ENCODE measurements around the gene GOLGA8N.

The GOLGA8N gene

DNA sequence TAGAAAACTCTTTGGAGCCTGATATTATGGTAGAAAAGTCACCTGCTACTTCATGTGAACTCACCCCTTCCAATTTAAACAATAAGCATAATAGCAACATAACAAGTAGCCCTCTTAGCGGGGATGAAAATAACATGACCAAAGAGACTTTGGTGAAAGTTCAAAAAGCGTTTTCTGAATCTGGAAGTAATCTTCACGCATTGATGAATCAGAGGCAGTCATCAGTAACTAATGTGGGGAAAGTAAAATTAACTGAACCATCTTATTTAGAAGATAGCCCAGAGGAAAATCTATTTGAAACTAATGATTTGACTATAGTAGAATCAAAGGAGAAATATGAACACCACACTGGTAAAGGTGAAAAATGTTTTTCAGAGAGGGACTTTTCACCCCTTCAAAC lies 43.2 kb downstream of the GOLGA8N start:
- H3K9me3 ChIP-seq (ENCODE audit: low read depth, low read length): no peaks in the 10 kb centered on the region
- H3K9ac ChIP-seq (ENCODE audit: insufficient read length): no peak overlapping the region
- no peak overlapping the region for H3K4me3 ChIP-seq
- no peak for DNase-seq (ENCODE audit: low read depth, low spot score)
- no peak overlapping the region for H3K27ac ChIP-seq
- H3K36me3 ChIP-seq (ENCODE audit: insufficient read depth, low read length): peaks cover 73% of the 10 kb centered on the region
- no peak for TF ChIP-seq POLR2AphosphoS5 (IDR thresholded peaks at IDR 0.05; ENCODE audit: borderline replicate concordance, low read depth, low read length)
- TF ChIP-seq FOXP2 (optimal IDR thresholded peaks at IDR 0.05; ENCODE audit: control extremely low read depth, extremely low read length, insufficient read depth): no peak
- no peak for TF ChIP-seq EZH2 (IDR thresholded peaks at IDR 0.05)

DNA sequence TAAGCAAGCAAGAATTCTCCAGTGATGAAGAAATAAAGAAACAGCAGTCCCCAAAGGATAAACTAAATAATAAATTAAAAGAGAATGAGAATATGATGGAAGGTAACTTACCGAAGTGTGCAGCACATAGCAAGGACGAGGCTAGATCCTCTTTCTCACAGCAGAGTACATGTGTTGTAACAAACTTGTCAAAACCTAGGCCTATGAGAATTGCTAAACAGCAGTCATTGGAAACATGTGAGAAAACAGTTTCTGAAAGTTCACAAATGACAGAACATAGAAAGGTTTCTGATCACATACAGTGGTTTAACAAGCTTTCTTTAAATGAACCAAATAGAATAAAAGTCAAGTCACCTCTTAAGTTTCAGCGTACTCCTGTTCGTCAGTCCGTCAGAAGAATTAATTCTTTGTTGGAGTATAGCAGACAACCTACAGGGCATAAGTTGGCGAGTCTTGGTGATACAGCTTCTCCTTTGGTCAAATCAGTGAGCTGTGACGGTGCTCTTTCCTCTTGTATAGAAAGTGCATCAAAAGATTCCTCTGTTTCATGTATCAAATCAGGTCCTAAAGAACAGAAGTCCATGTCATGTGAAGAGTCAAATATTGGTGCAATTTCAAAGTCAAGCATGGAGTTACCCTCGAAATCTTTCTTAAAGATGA lies 43.8 kb downstream of the GOLGA8N start:
- H3K9ac ChIP-seq (ENCODE audit: insufficient read length): no peak overlapping the region
- no peak overlapping the region for H3K4me3 ChIP-seq
- H3K27ac ChIP-seq: no peak overlapping the region
- TF ChIP-seq FOXP2 (optimal IDR thresholded peaks at IDR 0.05; ENCODE audit: control extremely low read depth, extremely low read length, insufficient read depth) (no peak), EZH2 (IDR thresholded peaks at IDR 0.05) (no peak), POLR2AphosphoS5 (IDR thresholded peaks at IDR 0.05; ENCODE audit: borderline replicate concordance, low read depth, low read length) (no peak)
- no peak for DNase-seq (ENCODE audit: low read depth, low spot score)
- H3K36me3 ChIP-seq (ENCODE audit: insufficient read depth, low read length): peaks cover 73% of the 10 kb centered on the region
- no peaks in the 10 kb centered on the region for H3K9me3 ChIP-seq (ENCODE audit: low read depth, low read length)

DNA sequence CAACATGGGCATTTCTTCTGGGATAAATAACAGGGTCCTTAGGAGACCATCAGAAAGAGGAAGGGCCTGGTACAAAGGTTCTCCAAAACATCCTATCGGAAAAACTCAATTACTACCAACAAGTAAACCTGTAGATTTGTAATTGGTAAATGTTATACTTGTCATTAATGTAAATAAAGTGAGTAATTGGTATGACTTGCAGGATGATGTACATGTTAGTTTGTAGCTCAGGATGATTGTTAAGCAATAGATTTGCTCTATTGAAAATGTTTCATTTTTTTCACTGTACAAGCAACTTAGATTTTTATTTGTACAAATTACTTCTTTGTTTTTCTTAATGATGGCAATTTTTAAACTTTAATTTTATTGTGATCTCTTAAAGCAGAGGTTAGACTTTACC lies 44.4 kb downstream of the GOLGA8N start:
- H3K9ac ChIP-seq (ENCODE audit: insufficient read length): no peak overlapping the region
- no peaks in the 10 kb centered on the region for H3K9me3 ChIP-seq (ENCODE audit: low read depth, low read length)
- H3K36me3 ChIP-seq (ENCODE audit: insufficient read depth, low read length): peaks cover 71% of the 10 kb centered on the region
- no peak overlapping the region for H3K27ac ChIP-seq
- TF ChIP-seq POLR2AphosphoS5 (IDR thresholded peaks at IDR 0.05; ENCODE audit: borderline replicate concordance, low read depth, low read length) (no peak), FOXP2 (optimal IDR thresholded peaks at IDR 0.05; ENCODE audit: control extremely low read depth, extremely low read length, insufficient read depth) (no peak), EZH2 (IDR thresholded peaks at IDR 0.05) (no peak)
- H3K4me3 ChIP-seq: no peak overlapping the region
- no peak for DNase-seq (ENCODE audit: low read depth, low spot score)

DNA sequence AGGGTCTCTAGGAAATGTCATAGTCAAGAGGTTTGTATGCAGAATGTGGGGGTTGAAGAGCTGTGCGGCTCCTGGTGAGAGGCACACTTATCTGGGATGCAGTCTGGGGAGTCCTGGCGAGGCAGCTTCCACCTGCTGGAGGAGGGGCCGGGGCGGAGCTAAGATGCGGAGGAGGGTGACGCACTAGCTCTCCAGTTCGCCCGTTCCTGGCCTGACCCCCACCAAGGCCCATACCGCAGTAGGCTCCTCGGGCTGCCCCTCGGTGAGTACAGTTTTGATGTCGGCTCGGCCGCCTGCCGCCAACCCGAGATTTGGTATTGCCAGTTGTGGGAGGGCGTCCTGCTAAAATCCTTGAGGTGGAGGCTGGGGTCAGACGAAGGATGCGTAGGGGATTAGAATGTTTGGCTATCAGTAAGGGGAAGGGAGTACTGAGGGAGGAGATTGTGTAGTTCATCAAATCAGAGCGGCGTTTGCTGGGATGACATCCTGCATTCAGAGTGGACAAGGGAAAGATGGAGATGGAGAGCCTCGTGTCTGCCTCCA lies 48.3 kb downstream of the GOLGA8N start, which contains the start of gene SCG5:
SCG5 (plus strand) TSS at position 194 of the 543 bp plus-strand sequence. CDS start 1,883 bp downstream, outside the sequence.
- Histone ChIP-seq H3K4me3 (no peak within 1 kb of the TSS), H3K9ac (ENCODE audit: insufficient read length) (no peak within 1 kb of the TSS), H3K36me3 (ENCODE audit: insufficient read depth, low read length) (peaks cover 32% of the 10 kb centered on the region), H3K27ac (no peak within 1 kb of the TSS), H3K9me3 (ENCODE audit: low read depth, low read length) (no peaks in the 10 kb centered on the region)
- no peak for TF ChIP-seq POLR2AphosphoS5 (IDR thresholded peaks at IDR 0.05; ENCODE audit: borderline replicate concordance, low read depth, low read length)
- TF ChIP-seq EZH2 (IDR thresholded peaks at IDR 0.05): no peak
- TF ChIP-seq FOXP2 (optimal IDR thresholded peaks at IDR 0.05; ENCODE audit: control extremely low read depth, extremely low read length, insufficient read depth): no peak
- DNase-seq (ENCODE audit: low read depth, low spot score): no peak

DNA sequence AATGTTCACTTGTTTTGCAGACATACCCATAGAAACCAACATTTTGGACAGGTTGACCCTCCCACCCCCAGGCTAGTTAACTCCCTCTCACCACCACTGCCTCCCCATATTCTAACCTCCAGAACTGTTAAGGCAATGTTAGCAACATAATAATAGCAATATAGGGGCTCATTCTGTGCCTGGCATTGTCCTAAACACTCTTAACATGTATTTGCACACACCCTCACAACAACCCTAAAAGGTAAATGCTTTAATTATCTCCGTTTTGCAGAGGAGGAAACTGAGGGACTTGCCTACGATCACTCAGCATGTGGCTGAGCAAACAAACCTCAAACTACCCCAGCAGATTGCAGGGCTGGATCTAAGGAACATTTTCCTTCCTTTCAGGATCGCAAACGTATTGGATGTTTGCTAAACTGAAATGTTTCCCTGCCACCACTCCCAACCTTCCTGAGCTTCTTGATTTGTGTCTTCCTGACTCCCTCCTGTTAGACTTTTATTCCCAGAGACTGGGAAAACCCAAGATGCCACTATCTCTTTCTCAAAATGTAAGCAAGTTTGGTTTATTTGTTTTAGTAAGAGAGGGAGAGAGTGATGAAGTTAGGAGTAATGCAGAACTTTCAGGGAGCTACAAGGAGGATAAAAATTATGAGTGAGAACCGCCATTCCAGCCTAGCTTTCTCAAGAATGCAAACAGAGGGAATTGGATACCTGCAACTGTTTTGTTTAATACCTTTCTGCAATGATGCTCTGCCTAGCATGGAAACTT lies 49.6 kb downstream of the GOLGA8N start:
- DNase-seq (ENCODE audit: low read depth, low spot score): no peak

DNA sequence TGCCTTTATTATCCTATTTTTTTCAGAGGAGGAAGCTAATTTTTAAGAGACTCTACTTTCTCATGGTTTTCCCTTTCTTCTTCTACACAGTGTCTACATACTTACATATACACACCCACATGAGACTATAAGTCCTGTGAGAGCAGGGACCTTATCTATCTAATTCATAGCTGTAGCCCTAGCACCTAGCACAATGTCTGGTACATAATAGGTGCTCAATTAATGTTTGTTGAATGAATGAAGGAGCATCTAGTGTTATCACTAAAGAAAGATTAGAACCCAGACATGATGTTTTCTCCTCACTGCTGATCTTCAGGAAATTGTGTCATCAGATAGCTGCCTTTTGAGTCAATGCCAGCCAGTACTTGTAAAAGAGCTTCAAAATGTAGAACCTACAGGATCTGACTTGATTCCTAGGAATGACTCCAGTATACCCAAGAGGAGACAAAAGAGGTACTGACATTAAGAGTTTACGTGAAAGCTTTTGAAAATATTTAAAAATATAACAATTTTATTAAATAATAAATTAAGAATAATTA lies 50.7 kb downstream of the GOLGA8N start:
- no peak for DNase-seq (ENCODE audit: low read depth, low spot score)
- Histone ChIP-seq H3K4me3 (no peak overlapping the region), H3K27ac (no peak overlapping the region), H3K9me3 (ENCODE audit: low read depth, low read length) (no peaks in the 10 kb centered on the region), H3K36me3 (ENCODE audit: insufficient read depth, low read length) (peaks cover 11% of the 10 kb centered on the region), H3K9ac (ENCODE audit: insufficient read length) (no peak overlapping the region)
- TF ChIP-seq EZH2 (IDR thresholded peaks at IDR 0.05): no peak
- TF ChIP-seq POLR2AphosphoS5 (IDR thresholded peaks at IDR 0.05; ENCODE audit: borderline replicate concordance, low read depth, low read length): no peak
- TF ChIP-seq FOXP2 (optimal IDR thresholded peaks at IDR 0.05; ENCODE audit: control extremely low read depth, extremely low read length, insufficient read depth): no peak

More for the DNA sequence above, 49.6 kb downstream of the GOLGA8N start:
- Histone ChIP-seq H3K36me3 (ENCODE audit: insufficient read depth, low read length) (peaks cover 20% of the 10 kb centered on the region), H3K9me3 (ENCODE audit: low read depth, low read length) (no peaks in the 10 kb centered on the region), H3K9ac (ENCODE audit: insufficient read length) (no peak overlapping the region), H3K4me3 (no peak overlapping the region), H3K27ac (no peak overlapping the region)
- no peak for TF ChIP-seq FOXP2 (optimal IDR thresholded peaks at IDR 0.05; ENCODE audit: control extremely low read depth, extremely low read length, insufficient read depth)
- no peak for TF ChIP-seq POLR2AphosphoS5 (IDR thresholded peaks at IDR 0.05; ENCODE audit: borderline replicate concordance, low read depth, low read length)
- TF ChIP-seq EZH2 (IDR thresholded peaks at IDR 0.05): no peak

DNA sequence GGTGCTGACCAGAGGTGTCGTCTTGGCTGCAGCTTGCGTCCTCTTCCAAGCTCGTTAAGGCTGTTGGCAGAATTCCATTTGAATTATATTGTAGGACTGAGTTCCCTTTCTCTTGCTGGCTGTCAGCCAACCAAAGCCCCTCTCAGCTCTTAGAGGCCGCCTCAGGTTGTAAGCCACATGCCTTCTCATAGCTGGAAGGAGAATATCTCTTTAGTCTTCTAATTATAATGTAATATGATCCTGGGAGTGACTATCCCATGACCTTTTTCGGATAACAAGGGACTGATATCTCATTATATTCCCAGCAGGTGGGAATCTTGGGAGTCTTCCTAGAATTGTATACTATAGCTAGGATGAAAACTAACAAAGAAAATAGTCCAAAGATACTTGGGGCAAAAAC lies 53.0 kb downstream of the GOLGA8N start:
- H3K4me3 ChIP-seq: no peak overlapping the region
- no peaks in the 10 kb centered on the region for H3K36me3 ChIP-seq (ENCODE audit: insufficient read depth, low read length)

DNA sequence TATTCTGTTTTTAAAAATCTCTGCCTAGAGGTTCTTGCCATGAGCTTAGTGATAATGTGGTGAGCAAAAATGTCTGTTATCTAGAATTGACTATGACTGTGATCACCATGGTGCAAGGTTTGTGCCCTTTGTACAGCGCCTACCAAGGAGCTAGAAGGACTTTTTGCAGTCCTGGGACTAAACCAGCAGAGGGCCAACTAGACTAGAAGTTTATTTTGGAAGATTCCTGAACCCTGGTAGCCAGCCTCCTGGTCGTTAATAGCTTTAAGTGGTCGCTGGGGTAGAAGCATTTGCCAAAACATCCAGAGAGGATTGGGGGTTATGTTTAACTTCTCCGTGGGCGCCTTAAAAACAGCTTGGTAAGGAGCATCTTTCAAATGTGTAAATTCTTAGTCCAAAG lies 56.1 kb downstream of the GOLGA8N start:
- Histone ChIP-seq H3K36me3 (ENCODE audit: insufficient read depth, low read length) (peaks cover under 1% of the 10 kb centered on the region; the same call in 1 of the 2 replicates), H3K9me3 (ENCODE audit: low read depth, low read length) (no peaks in the 10 kb centered on the region), H3K4me3 (no peak overlapping the region), H3K9ac (ENCODE audit: insufficient read length) (no peak overlapping the region), H3K27ac (no peak overlapping the region)
- DNase-seq (ENCODE audit: low read depth, low spot score): no peak
- TF ChIP-seq EZH2 (IDR thresholded peaks at IDR 0.05) (no peak), POLR2AphosphoS5 (IDR thresholded peaks at IDR 0.05; ENCODE audit: borderline replicate concordance, low read depth, low read length) (no peak), FOXP2 (optimal IDR thresholded peaks at IDR 0.05; ENCODE audit: control extremely low read depth, extremely low read length, insufficient read depth) (no peak)

More for the DNA sequence above, 53.0 kb downstream of the GOLGA8N start:
- no peak overlapping the region for H3K27ac ChIP-seq
- no peaks in the 10 kb centered on the region for H3K9me3 ChIP-seq (ENCODE audit: low read depth, low read length)
- no peak overlapping the region for H3K9ac ChIP-seq (ENCODE audit: insufficient read length)
- no peak for DNase-seq (ENCODE audit: low read depth, low spot score)
- no peak for TF ChIP-seq POLR2AphosphoS5 (IDR thresholded peaks at IDR 0.05; ENCODE audit: borderline replicate concordance, low read depth, low read length)
- no peak for TF ChIP-seq FOXP2 (optimal IDR thresholded peaks at IDR 0.05; ENCODE audit: control extremely low read depth, extremely low read length, insufficient read depth)
- TF ChIP-seq EZH2 (IDR thresholded peaks at IDR 0.05): no peak
